ENCODE measurements around the gene CDCP2.

The CDCP2 gene

GRCh38 chr1:54136269-54136896 is 16.4 kb downstream of the CDCP2 start:
- no peak for DNase-seq (ENCODE audit: low read depth, low spot score)
- no peaks in the 10 kb centered on the region for H3K36me3 ChIP-seq (ENCODE audit: insufficient read depth, insufficient read length, low read length)
- H3K4me3 ChIP-seq (ENCODE audit: insufficient read length, low read depth): no peak overlapping the region
- H3K9me3 ChIP-seq (ENCODE audit: insufficient read depth, low read length): no peaks in the 10 kb centered on the region
- no peak for TF ChIP-seq SUZ12 (IDR thresholded peaks at IDR 0.05; ENCODE audit: extremely low read depth, insufficient read depth, insufficient read length)
- no peak for TF ChIP-seq ZNF274 (IDR thresholded peaks at IDR 0.05; ENCODE audit: low read depth, low read length)
- no peak for TF ChIP-seq YY1 (IDR thresholded peaks at IDR 0.05; ENCODE audit: insufficient read depth, insufficient read length)
- no peaks in the 10 kb centered on the region for H3K27me3 ChIP-seq (ENCODE audit: insufficient read depth, insufficient read length)
- H3K4me1 ChIP-seq (ENCODE audit: insufficient read depth, insufficient read length): peaks cover 25% of the 10 kb centered on the region
- peak overlapping the region; percentile 67 for H3K9ac ChIP-seq (ENCODE audit: insufficient read length, low read depth)

- peak overlapping the region; percentile 67 for H3K9ac ChIP-seq (ENCODE audit: insufficient read length, low read depth)
- no peaks in the 10 kb centered on the region for H3K9me3 ChIP-seq (ENCODE audit: insufficient read depth, low read length)
- H3K4me3 ChIP-seq (ENCODE audit: insufficient read length, low read depth): no peak overlapping the region
- no peaks in the 10 kb centered on the region for H3K27me3 ChIP-seq (ENCODE audit: insufficient read depth, insufficient read length)
- DNase-seq (ENCODE audit: low read depth, low spot score): peak; percentile 46
- TF ChIP-seq YY1 (IDR thresholded peaks at IDR 0.05; ENCODE audit: insufficient read depth, insufficient read length): no peak
- no peak for TF ChIP-seq SUZ12 (IDR thresholded peaks at IDR 0.05; ENCODE audit: extremely low read depth, insufficient read depth, insufficient read length)
- no peak for TF ChIP-seq ZNF274 (IDR thresholded peaks at IDR 0.05; ENCODE audit: low read depth, low read length)
- no peaks in the 10 kb centered on the region for H3K36me3 ChIP-seq (ENCODE audit: insufficient read depth, insufficient read length, low read length)
- H3K4me1 ChIP-seq (ENCODE audit: insufficient read depth, insufficient read length): peaks cover 25% of the 10 kb centered on the region
These were observed 17.2 kb downstream of the CDCP2 start for GRCh38 chr1:54135436-54136120.

GRCh38 chr1:54134295-54134694 is 18.5 kb downstream of the CDCP2 start:
- no peaks in the 10 kb centered on the region for H3K9me3 ChIP-seq (ENCODE audit: insufficient read depth, low read length)
- TF ChIP-seq SUZ12 (IDR thresholded peaks at IDR 0.05; ENCODE audit: extremely low read depth, insufficient read depth, insufficient read length): no peak
- TF ChIP-seq ZNF274 (IDR thresholded peaks at IDR 0.05; ENCODE audit: low read depth, low read length): no peak
- TF ChIP-seq YY1 (IDR thresholded peaks at IDR 0.05; ENCODE audit: insufficient read depth, insufficient read length): no peak
- no peak for DNase-seq (ENCODE audit: low read depth, low spot score)
- H3K27me3 ChIP-seq (ENCODE audit: insufficient read depth, insufficient read length): no peaks in the 10 kb centered on the region
- no peak overlapping the region for H3K9ac ChIP-seq (ENCODE audit: insufficient read length, low read depth)
- no peaks in the 10 kb centered on the region for H3K36me3 ChIP-seq (ENCODE audit: insufficient read depth, insufficient read length, low read length)
- peaks cover 25% of the 10 kb centered on the region for H3K4me1 ChIP-seq (ENCODE audit: insufficient read depth, insufficient read length)
- no peak overlapping the region for H3K4me3 ChIP-seq (ENCODE audit: insufficient read length, low read depth)

- no peak overlapping the region for H3K4me3 ChIP-seq (ENCODE audit: insufficient read length, low read depth)
- no peak for TF ChIP-seq SUZ12 (IDR thresholded peaks at IDR 0.05; ENCODE audit: extremely low read depth, insufficient read depth, insufficient read length)
- no peaks in the 10 kb centered on the region for H3K27me3 ChIP-seq (ENCODE audit: insufficient read depth, insufficient read length)
- no peaks in the 10 kb centered on the region for H3K9me3 ChIP-seq (ENCODE audit: insufficient read depth, low read length)
- H3K4me1 ChIP-seq (ENCODE audit: insufficient read depth, insufficient read length): peaks cover 17% of the 10 kb centered on the region
- no peak for DNase-seq (ENCODE audit: low read depth, low spot score)
- no peak overlapping the region for H3K9ac ChIP-seq (ENCODE audit: insufficient read length, low read depth)
- H3K36me3 ChIP-seq (ENCODE audit: insufficient read depth, insufficient read length, low read length): no peaks in the 10 kb centered on the region
These were observed 20.3 kb downstream of the CDCP2 start for GRCh38 chr1:54132495-54132894.

GRCh38 chr1:54131419-54131818 is 21.4 kb downstream of the CDCP2 start:
- Histone ChIP-seq H3K4me3 (ENCODE audit: insufficient read length, low read depth) (no peak overlapping the region), H3K9me3 (ENCODE audit: insufficient read depth, low read length) (no peaks in the 10 kb centered on the region), H3K36me3 (ENCODE audit: insufficient read depth, insufficient read length, low read length) (no peaks in the 10 kb centered on the region), H3K4me1 (ENCODE audit: insufficient read depth, insufficient read length) (peaks cover 13% of the 10 kb centered on the region), H3K9ac (ENCODE audit: insufficient read length, low read depth) (no peak overlapping the region), H3K27me3 (ENCODE audit: insufficient read depth, insufficient read length) (no peaks in the 10 kb centered on the region)
- no peak for DNase-seq (ENCODE audit: low read depth, low spot score)
- TF ChIP-seq YY1 (IDR thresholded peaks at IDR 0.05; ENCODE audit: insufficient read depth, insufficient read length) (no peak), ZNF274 (IDR thresholded peaks at IDR 0.05; ENCODE audit: low read depth, low read length) (no peak), SUZ12 (IDR thresholded peaks at IDR 0.05; ENCODE audit: extremely low read depth, insufficient read depth, insufficient read length) (no peak)

- Histone ChIP-seq H3K4me1 (ENCODE audit: insufficient read depth, insufficient read length) (peaks cover 8% of the 10 kb centered on the region), H3K4me3 (ENCODE audit: insufficient read length, low read depth) (no peak overlapping the region), H3K9ac (ENCODE audit: insufficient read length, low read depth) (no peak overlapping the region), H3K9me3 (ENCODE audit: insufficient read depth, low read length) (no peaks in the 10 kb centered on the region), H3K27me3 (ENCODE audit: insufficient read depth, insufficient read length) (no peaks in the 10 kb centered on the region), H3K36me3 (ENCODE audit: insufficient read depth, insufficient read length, low read length) (no peaks in the 10 kb centered on the region)
- TF ChIP-seq ZNF274 (IDR thresholded peaks at IDR 0.05; ENCODE audit: low read depth, low read length) (no peak), YY1 (IDR thresholded peaks at IDR 0.05; ENCODE audit: insufficient read depth, insufficient read length) (no peak), SUZ12 (IDR thresholded peaks at IDR 0.05; ENCODE audit: extremely low read depth, insufficient read depth, insufficient read length) (no peak)
- no peak for DNase-seq (ENCODE audit: low read depth, low spot score)
These were observed 22.9 kb downstream of the CDCP2 start for GRCh38 chr1:54129858-54130257.

GRCh38 chr1:54127594-54128300 is 25.1 kb downstream of the CDCP2 start:
- no peaks in the 10 kb centered on the region for H3K9me3 ChIP-seq (ENCODE audit: insufficient read depth, low read length)
- no peaks in the 10 kb centered on the region for H3K36me3 ChIP-seq (ENCODE audit: insufficient read depth, insufficient read length, low read length)
- no peak overlapping the region for H3K4me3 ChIP-seq (ENCODE audit: insufficient read length, low read depth)
- no peak overlapping the region for H3K9ac ChIP-seq (ENCODE audit: insufficient read length, low read depth)
- peaks cover 5% of the 10 kb centered on the region for H3K27me3 ChIP-seq (ENCODE audit: insufficient read depth, insufficient read length)
- DNase-seq (ENCODE audit: low read depth, low spot score): no peak
- peaks cover 6% of the 10 kb centered on the region for H3K4me1 ChIP-seq (ENCODE audit: insufficient read depth, insufficient read length)
- TF ChIP-seq YY1 (IDR thresholded peaks at IDR 0.05; ENCODE audit: insufficient read depth, insufficient read length) (no peak), SUZ12 (IDR thresholded peaks at IDR 0.05; ENCODE audit: extremely low read depth, insufficient read depth, insufficient read length) (no peak), ZNF274 (IDR thresholded peaks at IDR 0.05; ENCODE audit: low read depth, low read length) (no peak)

All from NT2/D1 (cell line).